Cardiac fibroblast (primary cell): ENCODE results near the gene NCEH1.
A peak's percentile ranks its signal among the peaks of the same experiment; 100 is the strongest.

ENCODE experiments used
- DNase-seq, 2 donors: peaks; one replicate each; pipeline versions ENCODE4 v3.0.0 to v3.0.0-alpha.2; 2010; ENCODE audit warnings: low read depth in 2 of 2
- H3K4me3 ChIP-seq, 2 donors: replicated peaks in 1 of 2; 1 replicate in 1 of 2; 2 replicates in 1 of 2; pipeline ENCODE4 v1.5.1; 2011; ENCODE audit warnings: low read depth in 2 of 2, low read length in 2 of 2, mild to moderate bottlenecking in 2 of 2, moderate library complexity in 1 of 2
- CTCF ChIP-seq: IDR thresholded peaks from one replicate; pipeline ENCODE4 v1.5.1; 2011; ENCODE audit warnings: low read depth, mild to moderate bottlenecking, low read length, inconsistent platforms

The NCEH1 gene

GRCh38 chr3:172607305-172608121, 103.4 kb downstream of the NCEH1 start:
- no peak for TF ChIP-seq CTCF
- DNase-seq = peak; percentile 95 to 96
- no peak overlapping the region for H3K4me3 ChIP-seq

GRCh38 chr3:172606021-172606420, 104.8 kb downstream of the NCEH1 start:
- peak; percentile 47 to 82 for DNase-seq
- H3K4me3 ChIP-seq = no peak overlapping the region
- no peak for TF ChIP-seq CTCF

- no peak overlapping the region for H3K4me3 ChIP-seq
- TF ChIP-seq CTCF = no peak
- DNase-seq = peak in 1 of 2 donors; percentile 20
Measured at GRCh38 chr3:172604895-172605646, 105.8 kb downstream of the NCEH1 start.

DNA sequence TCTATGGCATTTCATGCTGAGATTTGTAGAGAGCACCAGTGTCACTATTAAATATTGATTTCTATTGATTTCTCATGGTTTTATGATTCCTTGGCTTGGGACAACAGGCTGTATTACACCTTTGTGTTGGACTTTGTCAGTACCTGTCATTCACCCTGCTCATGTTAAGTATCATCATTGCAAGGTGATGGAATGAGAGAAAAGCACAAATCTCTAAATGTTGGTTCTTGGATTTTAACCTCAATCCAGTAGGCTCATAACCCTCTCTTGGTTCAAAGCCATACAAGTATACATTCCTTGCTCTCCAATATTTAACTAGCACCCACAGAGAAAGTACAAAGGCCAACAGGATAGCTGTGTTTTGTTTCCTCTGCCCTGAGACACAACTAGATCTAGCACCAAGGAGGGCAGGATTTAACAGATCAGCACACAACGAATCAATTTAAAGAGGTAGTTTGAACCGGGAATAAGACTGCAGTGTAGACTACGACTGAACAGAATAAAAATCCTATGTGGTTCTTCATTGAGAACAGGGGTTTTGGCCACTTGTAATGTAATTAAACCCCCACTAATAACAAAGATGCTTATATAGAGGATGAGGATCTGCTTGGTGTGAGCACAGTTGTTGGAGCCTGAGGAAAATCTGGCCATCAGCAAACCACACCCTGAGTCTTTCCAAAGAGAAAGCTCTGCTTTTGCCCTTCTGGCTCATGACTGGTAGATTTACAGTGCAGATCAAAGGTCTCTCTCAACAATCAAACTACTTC, 109.6 kb downstream of the NCEH1 start:
- DNase-seq = no peak
- no peak overlapping the region for H3K4me3 ChIP-seq
- TF ChIP-seq CTCF = no peak

DNA sequence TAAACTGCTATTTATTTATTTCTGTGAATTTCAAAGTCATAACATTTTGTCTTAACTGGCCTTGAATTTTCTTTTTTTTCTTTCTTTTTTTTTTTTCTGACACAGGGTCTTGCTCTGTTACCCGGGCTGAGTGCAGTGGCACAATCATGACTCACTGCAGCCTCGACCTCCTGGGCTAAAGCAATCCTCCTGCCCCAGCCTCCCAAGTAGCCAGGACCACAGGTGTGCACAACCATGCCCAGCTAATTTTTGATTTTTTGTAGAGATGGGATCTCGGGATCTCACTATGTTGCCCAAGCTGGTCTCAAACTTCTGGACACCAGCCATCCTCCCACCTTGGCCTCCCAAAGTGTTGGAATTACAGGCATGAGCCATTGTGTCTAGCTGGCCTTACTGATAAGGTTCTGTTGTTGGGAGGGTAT, 110.2 kb downstream of the NCEH1 start:
- TF ChIP-seq CTCF = no peak
- H3K4me3 ChIP-seq = no peak overlapping the region
- DNase-seq = no peak

- no peak for TF ChIP-seq CTCF
- H3K4me3 ChIP-seq = no peak overlapping the region
- no peak for DNase-seq
Measured at GRCh38 chr3:172598904-172599303, 112.0 kb downstream of the NCEH1 start.
